Measurements from ENCODE around the gene SF3A2.
A peak's percentile ranks its signal among the peaks of the same experiment; 100 is the strongest.

SF3A2 gene

GRCh38 chr19:2253106-2254063, 16.8 kb downstream of the SF3A2 start:
- peak; percentile 70 for DNase-seq (ENCODE audit: low spot score)

DNA sequence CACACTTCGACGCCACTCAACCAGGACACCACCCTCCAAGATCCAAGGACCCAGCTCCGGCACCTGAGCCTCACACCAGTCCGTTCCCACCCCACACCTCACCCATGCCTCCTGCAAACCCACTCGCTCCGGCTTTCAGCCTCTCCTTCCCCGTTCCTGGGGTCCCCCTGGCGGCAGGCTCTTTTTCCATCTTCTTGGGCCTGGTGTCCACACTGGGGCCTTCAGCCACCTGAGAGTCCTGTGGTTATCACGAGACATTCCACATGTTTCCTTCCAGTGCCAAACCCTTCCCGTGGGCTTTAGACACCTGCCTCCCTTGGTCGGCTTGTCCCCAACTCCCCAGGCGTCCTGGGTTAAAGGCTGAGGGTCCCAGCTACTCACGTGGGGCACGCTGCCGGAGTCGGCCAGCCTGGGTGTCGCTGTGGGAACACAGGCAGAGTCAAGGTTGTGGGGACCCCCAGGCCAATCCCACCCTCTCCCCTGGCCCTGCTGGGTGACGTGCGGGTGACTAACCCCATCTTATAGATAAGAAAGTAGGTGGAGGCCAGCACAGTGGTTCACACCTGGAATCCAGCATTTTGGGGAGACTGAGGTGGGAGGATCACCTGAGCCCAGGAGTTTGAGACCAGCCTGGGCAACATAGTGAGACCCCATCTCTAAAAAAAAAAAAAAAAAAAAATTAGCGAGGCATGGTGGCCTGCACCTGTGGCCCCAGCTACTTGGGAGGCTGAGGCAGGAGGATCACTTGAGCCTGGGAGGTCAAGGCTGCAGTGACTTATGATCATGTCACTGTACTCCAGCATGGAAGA, 17.6 kb downstream of the SF3A2 start:
- DNase-seq (ENCODE audit: low spot score): peak; percentile 91

DNA sequence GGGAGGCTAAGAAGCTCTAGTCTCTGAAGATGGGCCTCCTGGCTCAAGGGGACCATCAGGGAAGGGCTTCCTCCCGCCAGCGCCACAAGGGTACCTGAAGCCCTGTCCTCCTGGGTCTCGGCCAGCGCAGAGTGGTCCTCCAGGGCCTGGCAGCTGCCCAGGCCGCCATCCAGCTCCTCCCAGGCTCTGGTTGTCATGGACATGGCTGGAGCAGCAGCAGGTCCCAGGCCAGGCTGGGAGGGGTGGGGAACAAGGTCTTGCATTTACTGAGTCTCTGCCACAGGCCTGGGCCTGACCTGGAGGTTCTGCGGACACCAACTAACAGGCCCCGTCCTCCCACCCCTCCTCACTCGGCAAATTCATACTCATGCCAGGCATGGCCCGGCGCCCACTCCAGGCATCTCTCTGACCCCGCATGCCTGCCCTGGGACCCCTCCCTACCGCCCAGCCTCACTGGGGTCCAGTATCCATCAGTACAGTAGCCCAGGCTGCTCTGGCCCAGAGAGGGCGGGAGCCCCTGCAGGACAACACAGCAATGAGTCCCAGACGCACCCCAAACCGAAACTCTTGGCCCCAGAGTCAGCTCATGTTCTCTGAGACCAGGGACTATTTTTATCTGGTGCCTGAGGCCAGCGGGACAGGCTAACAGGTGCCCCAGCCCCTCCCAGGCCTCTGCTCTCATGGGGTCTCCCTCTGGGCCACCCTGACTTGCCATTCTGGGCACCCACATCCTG, 18.7 kb downstream of the SF3A2 start:
- DNase-seq (ENCODE audit: low spot score): no peak

DNA sequence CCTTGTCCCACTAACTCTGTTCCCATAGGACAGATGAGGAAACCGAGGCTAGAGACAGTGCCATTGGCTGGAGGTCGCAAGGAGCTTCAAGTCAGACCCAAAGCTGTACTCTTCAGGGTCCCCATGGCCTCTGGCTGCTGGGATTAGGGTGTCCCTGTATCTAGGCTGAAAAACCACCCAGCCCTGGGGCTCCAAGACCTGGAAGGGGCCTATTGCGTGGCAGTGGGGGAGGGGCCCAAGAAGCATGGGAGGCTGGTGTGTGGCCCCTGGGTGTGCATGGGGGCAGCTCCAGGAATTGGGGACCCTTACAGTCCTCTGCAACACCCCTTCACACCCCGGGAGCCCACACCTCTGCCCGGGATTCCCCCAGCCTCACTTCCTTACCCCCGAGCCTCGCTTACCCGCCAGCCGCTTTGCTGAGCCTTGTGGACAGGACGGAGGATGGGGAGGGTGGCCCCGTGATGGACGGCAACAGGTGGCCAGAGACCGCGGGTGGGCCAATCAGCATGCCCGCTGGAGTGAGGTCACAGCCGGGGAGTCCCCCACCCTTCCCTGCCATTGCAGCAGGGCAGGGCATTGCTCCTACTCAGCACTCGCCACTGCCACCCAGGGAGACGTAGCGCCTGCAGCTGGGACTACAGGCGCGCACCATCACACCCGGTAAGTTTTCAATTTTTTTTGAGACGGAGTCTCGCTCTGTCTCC, 19.5 kb downstream of the SF3A2 start, which contains the start of gene JSRP1:
JSRP1 (minus strand) TSS at position 436 of the 704 bp plus-strand sequence. CDS start 1,103 bp downstream, outside the sequence.
- no peak for DNase-seq (ENCODE audit: low spot score)

- DNase-seq (ENCODE audit: low spot score): no peak
These were observed 22.7 kb downstream of the SF3A2 start for GRCh38 chr19:2259336-2259735.

- DNase-seq (ENCODE audit: low spot score): no peak
These were observed 23.7 kb downstream of the SF3A2 start for GRCh38 chr19:2260341-2260805.

GRCh38 chr19:2261438-2262172, 25.0 kb downstream of the SF3A2 start:
- no peak for DNase-seq (ENCODE audit: low spot score)

DNA sequence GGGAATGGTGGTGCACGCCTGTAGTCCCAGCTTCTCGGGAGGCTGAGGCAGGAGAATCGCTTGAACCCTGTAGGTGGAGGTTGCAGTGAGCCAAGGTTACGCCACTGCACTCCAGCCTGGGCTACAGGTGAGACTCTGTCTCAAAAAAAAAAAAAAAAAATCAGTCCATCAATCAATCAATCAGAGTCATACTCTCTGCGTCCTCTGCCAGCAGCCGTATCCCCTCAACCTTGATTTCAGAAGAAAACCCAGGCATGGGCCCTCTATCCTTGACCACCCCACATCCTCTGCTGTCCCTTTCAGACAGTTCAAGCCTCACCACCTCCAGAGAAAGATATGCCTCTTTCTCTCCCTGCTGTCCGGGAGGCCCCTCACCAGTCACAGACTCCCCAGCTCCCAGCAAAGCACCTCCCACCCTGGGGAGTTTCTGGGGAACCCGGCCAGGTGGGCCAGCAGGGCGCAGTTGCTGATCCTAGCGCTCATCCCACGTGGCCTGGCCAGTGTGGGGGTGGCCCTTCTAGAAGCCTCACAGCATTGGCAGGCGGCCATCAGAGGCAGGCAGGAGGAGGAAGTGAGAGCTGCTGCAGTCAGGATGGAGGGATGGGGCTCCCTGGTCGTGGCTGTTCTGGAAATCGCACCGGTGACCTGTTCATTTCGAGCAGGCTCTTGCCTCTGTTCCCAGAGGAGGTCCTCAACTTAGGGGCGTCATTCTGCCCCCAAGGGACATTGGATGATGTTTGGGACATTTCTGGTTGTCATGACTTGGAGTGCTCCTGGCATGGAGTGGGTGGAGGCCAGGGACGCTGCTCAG, 29.8 kb downstream of the SF3A2 start:
- no peak for DNase-seq (ENCODE audit: low spot score)

DNA sequence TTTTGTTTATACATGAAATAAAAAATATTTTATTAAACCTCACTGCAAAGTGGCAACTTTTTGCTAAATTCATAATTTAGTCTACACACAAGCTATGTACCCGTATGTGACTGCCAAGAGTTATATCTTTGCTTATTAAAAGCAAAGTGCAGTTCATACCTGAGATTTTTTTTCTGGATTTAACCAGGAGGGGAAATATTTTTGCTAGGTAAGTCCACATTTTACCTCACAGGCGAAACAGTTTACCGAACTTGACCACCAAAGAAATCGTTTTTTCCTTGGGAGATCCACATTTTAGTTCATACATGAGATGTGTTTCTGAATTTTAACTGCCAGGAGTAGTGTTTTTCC, 31.8 kb downstream of the SF3A2 start:
- DNase-seq (ENCODE audit: low spot score): no peak

- no peak for DNase-seq (ENCODE audit: low spot score)
These were observed 32.2 kb downstream of the SF3A2 start for GRCh38 chr19:2268861-2269243.

- DNase-seq (ENCODE audit: low spot score): peak; percentile 98
These were observed 32.9 kb downstream of the SF3A2 start for GRCh38 chr19:2269244-2270156.

DNA sequence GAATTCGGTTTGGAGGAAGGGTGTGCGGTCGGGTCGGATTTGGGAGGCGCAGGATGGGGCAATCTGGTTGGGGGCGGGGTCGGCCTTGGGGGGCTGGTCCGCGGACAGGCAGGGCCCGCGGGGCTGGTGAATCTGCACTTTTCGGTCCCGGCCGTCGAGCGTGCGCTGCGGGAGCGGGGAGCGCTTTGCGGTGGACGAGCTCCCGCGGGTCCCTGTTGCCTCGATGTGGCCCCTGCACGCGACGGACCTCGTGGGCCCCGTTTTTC, 33.5 kb downstream of the SF3A2 start:
- DNase-seq (ENCODE audit: low spot score): no peak

- DNase-seq (ENCODE audit: low spot score): peak; percentile 51
These were observed 34.0 kb downstream of the SF3A2 start for GRCh38 chr19:2270423-2271233.

DNA sequence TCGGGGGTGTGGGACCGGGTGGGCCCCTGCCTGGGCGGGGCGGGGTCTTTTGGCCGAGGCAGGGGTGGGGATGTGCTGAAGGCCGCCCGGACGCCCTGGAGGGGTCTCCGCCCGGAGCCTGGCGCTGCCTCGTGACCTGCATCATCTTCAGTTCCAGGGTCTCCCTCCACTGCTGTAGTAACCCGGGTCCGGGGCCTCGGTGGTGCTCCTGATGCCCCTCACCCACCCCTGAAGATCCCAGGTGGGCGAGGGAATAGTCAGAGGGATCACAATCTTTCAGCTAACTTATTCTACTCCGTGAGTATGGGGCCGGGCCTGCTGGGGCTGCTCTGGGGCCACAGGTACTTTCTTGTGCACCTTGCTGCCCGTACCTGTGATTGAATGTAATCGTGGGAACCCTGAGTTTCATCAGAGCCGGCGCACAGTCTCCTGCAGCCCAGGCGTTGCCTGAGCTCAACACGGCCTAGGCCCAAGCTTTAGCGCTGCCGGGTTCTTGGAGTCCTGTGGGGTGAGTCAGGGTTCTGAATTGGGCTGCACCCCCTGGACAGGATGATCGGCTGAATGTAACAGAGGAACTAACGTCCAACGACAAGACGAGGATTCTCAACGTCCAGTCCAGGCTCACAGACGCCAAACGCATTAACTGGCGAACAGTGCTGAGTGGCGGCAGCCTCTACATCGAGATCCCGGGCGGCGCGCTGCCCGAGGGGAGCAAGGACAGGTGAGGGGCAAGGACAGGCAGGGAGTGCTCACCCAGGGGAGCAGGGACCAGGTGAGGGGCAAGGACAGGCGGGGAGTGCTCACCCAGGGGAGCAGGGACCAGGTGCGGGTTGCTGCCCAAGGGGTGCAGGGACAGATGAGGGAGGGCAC, 34.8 kb downstream of the SF3A2 start:
- no peak for DNase-seq (ENCODE audit: low spot score)

GRCh38 chr19:2273356-2274184, 36.9 kb downstream of the SF3A2 start:
- peak; percentile 88 for DNase-seq (ENCODE audit: low spot score)

DNA sequence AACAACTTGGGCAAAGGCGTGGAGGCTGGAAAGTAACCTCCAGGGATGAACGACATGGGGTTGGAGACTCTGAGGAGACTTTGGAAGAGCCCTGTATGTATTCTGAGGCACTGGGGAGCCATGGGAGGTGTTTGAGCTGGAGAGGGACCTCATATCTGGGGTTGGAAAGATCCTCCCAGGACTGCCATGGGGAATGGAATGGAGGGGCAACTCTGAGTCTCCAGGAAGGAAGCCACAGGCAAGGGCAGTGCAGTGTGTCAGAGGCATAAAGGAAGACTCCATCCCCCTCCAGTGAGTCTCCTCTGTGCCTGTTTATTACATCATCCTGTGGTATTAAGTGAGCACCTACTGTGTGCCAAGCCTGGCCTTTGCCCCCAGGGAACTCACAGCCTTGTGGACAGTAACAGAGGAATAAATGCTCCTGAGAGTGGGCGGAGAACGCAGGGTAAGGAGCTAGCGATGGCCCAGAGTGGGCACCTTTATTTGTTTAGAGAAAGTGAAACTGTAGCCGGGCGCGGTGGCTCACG, 37.6 kb downstream of the SF3A2 start:
- no peak for DNase-seq (ENCODE audit: low spot score)

All from HuH-7 (cell line).